K562 (cell line): ENCODE results near the gene AIFM1. TPM values are rescaled to one million over a fixed set of nuclear protein-coding genes. Genes with fewer than 3 reads are reported as not detected.
A peak's percentile ranks its signal among the peaks of the same experiment; 100 is the strongest.

Experiments used
- ARID4B ChIP-seq: sonication (generic); formaldehyde crosslinking; IDR thresholded peaks from 2 replicates; pipeline ENCODE4 v1.8.0; 2022; ENCODE audit warnings: mild to moderate bottlenecking, missing genetic modification reagents
- ATF3 ChIP-seq, 2 experiments: fragments of 450-650 bp in 1 of 2; sonication (generic) in 1 of 2; formaldehyde crosslinking in 1 of 2; IDR thresholded peaks in 1 of 2; conservative IDR thresholded peaks in 1 of 2; 2 replicates each; pipeline versions ENCODE4 v1.6.1 to v1.8.1; 2016 to 2023; ENCODE audit warnings: mild to moderate bottlenecking in 2 of 2, moderate library complexity in 2 of 2, inconsistent platforms in 1 of 2, missing genetic modification reagents in 1 of 2
- CGGBP1 ChIP-seq: fragments of 250-450 bp; sonication (Bioruptor Pico); IDR thresholded peaks from 2 replicates; pipeline ENCODE4 v1.9.0; 2021; ENCODE audit warnings: mild to moderate bottlenecking
- CUX1 ChIP-seq: fragments of 200-800 bp; sonication (Bioruptor generic); IDR thresholded peaks from 2 replicates; pipeline ENCODE4 v1.6.1; 2016; ENCODE audit warnings: missing genetic modification characterization, missing compliant biosample characterization
- POLR3A ChIP-seq: IDR thresholded peaks from 2 replicates; pipeline ENCODE4 v1.6.1; 2011; ENCODE audit warnings: borderline replicate concordance, mild to moderate bottlenecking, moderate library complexity; ENCODE audit not compliant: insufficient read length, insufficient read depth; ENCODE audit errors: extremely low read depth
- RFX1 ChIP-seq: fragments of 450-650 bp; IDR thresholded peaks from 2 replicates; pipeline ENCODE4 v1.6.1; 2016; ENCODE audit warnings: mild to moderate bottlenecking, moderate library complexity
- RHOXF2B ChIP-seq: fragments of 250-450 bp; sonication (Bioruptor Pico); conservative IDR thresholded peaks from 2 replicates; pipeline ENCODE4 v1.5.1; 2021
- SAFB ChIP-seq: fragments of 200-400 bp; formaldehyde crosslinking; IDR thresholded peaks from 2 replicates; pipeline ENCODE4 v1.6.1; 2017; ENCODE audit warnings: low read depth, low read length, borderline replicate concordance
- SIX5 ChIP-seq, 2 experiments: IDR thresholded peaks; 2 replicates each; pipeline ENCODE4 v1.6.1; 2011; ENCODE audit warnings: low read length in 2 of 2, borderline replicate concordance in 1 of 2, low read depth in 1 of 2, mild to moderate bottlenecking in 1 of 2, moderate library complexity in 1 of 2; ENCODE audit not compliant: insufficient read depth in 1 of 2
- TGIF2 ChIP-seq: sonication (generic); formaldehyde crosslinking; IDR thresholded peaks from 2 replicates; pipeline ENCODE4 v1.8.1; 2022; ENCODE audit warnings: mild to moderate bottlenecking, missing genetic modification reagents, moderate library complexity
- ZNF780A ChIP-seq: fragments of 250-450 bp; sonication (Bioruptor Pico); IDR thresholded peaks from 2 replicates; pipeline ENCODE4 v1.5.0; 2021; ENCODE audit warnings: mild to moderate bottlenecking
- polyA plus RNA-seq, 8 experiments: library from polyadenylated mRNA; depleted of rRNA in 4 of 8; stranded (reverse) in 5 of 8; unstranded in 3 of 8; fragments of >200 nt; fragmentation: Nextera tagmentation in 2 of 8; fragmentation: Illumina TruSeq in 1 of 8; extraction: Ambion mirVana in 2 of 8; extraction: Trizol in 1 of 8; gene quantifications; 2 replicates each; pipeline versions ENCODE4 v1.2.1 to v1.2.3, GENCODE V29; 2011 to 2014; ENCODE audit warnings: inconsistent platforms in 1 of 8, missing spikeins in 1 of 8
- total RNA-seq, 7 experiments: library from RNA; depleted of rRNA in 6 of 7; stranded (reverse); fragments of >200 nt in 6 of 7; fragmentation: Illumina TruSeq in 2 of 7; extraction: Trizol in 2 of 7; gene quantifications; 2 replicates each; pipeline versions ENCODE4 v1.2.1 to v1.2.3, GENCODE V29; 2011 to 2021; ENCODE audit warnings: low replicate concordance in 1 of 7

AIFM1 gene
- total and polyA plus RNA-seq, 9 of the 15 experiments (the other 6 are each of a cell fraction or from before 2014, with no cell fraction given): 51.0 to 117 (median 91.2) TPM

GRCh38 chrX:130179579-130180215, 14.1 kb upstream of the AIFM1 start (continued):
- TF ChIP-seq ATF3 (IDR thresholded peaks at IDR 0.05) (peak; percentile 94), ATF3 (CRISPR knock-in tag; conservative IDR thresholded peaks at IDR 0.05) (peak; percentile 86), SIX5 (IDR thresholded peaks at IDR 0.05; ENCODE audit: borderline replicate concordance in 1 of 2, insufficient read depth in 1 of 2, low read depth in 1 of 2, low read length in 2 of 2) (no peak), ZNF780A (no peak), ARID4B (no peak), SAFB (no peak), CUX1 (no peak), RHOXF2B (CRISPR knock-in tag) (no peak), CGGBP1 (no peak), RFX1 (no peak), TGIF2 (CRISPR knock-in tag) (no peak), POLR3A (no peak)
